ENCODE measurements around the gene FSHB.

FSHB gene

DNA sequence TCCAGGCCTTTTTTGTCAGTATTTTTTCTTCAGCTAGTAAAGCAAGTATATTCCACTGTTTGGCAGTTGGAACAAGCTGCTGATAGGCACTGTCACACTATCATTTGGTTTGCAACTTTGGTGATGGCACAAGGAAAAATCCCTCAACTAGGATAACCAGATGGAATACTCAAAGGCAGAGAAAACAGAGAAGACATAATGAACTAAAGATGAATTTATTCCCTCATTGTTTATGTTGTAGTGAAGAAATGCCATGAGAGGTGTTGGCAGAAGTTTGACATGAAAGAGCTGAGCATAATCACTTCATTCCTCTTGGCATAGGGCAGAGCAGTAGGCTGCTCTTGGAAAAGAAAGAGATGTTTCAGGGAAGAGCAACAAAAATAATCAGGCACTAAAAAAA is 39.9 kb downstream of the FSHB start:
- no peak for DNase-seq

DNA sequence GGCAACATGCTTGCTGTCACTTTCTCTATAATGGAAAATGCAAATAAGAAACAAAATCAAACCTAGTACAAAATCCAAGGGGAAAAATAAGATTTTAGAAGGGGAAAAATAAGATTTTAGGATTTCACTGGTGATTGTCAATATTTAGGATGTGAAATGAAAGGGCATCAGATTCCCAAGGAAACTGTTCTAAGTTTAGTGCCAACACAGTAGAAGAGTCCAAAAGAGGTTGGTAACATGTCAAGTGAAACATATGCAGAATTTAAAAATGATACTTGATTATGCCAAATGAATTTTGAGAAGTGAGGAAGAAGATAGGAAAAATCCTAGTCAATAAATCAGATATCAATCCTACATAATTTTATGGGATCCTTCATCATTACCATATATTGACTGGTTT is 46.4 kb downstream of the FSHB start:
- no peak for DNase-seq

DNA sequence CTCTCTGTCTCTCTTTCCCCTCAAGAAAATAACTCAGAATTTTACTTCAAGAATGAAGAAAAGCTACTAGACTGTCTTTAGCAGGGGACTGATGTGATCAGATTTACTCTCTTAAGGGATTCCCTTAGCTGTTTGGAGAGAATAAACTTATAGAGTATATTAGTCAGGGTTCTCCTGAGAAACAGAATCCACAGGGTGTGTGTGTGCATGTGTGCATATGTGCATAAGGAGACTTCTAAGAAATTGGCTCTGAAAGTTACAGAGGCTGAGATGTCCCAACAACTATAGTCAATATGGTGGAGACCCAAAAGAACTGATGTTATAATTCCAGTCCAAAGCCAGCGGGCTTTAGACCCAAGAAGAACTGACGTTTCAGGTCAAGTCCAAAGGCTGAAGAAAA is 49.0 kb downstream of the FSHB start:
- no peak for DNase-seq

DNA sequence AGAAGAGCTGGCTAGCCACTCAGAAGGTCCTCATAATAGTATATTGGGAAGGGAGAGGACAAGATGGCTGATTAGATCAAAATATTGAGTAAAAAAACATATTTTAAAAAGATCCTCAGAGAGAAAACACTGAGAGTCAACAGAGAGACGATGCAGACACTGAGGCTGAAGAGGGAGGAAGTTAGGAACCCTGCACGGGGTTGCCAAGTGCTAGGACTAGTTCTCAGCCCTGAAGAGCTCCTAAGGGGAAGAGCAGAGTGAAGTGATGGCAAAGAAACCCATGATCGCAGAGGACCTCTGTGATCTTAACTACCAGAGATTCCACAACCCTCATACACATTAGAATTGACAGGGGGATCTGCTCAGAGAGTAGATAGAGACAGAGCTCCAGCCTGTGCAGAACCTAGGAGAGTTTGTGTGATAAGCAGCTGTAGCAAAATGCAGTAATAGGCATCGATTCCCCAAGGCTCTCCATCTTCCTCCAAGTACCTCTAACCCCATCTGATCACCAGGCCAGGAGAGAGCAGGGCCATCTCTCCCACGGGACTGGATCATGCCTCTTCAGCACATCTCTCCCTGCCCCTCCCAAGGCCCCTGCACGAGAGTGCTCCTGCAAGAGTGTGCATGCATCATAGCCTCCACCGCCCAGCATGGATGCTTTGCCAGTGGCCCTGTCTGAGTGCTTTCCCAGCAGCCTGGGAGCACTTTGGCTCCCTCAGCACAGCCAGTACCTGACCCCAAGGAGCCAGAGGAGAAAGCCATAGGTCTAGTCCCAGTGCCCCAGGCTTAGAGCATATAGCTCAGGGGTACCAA is 50.9 kb downstream of the FSHB start:
- no peak for DNase-seq

DNA sequence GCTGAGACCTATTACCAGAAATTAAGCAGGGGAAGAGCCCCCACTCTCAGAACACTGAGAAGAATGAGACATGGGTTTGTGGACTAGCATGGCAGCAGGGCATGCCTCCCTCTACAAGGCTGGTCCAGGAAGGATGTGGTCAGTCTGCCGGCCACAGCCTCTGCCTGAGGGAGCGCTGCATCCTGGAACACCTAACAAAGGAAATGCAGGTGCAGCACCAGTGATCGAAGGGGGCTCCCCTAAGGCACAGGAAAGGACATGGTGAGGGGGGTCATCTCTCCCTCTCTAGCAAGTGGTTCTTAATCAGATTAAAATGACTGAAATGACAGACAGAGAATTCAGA is 51.4 kb downstream of the FSHB start:
- no peak for DNase-seq
